ENCODE data around the gene TRIM69.

DNA sequence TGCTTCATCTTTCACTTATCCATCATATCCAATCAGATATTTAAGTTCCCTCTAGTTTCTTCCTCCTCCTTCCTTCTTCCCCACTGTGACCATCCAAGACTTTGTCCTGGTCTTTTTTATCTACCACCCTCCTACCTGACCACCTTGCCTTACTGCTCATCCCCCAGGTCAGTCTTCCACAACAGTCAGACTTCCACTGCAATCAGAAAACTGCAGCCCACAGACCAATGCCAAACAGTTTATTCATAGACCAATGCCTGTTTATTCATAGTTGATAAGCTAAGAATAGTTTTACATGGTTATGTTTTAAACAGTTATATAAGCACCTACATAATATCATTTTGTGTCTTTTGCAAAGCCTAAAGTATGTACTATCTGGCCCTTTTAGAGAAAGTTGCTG lies 65.5 kb downstream of the TRIM69 start:
- no peak for TF ChIP-seq POLR2AphosphoS5 (IDR thresholded peaks at IDR 0.05; ENCODE audit: low read depth, low read length)
- TF ChIP-seq, protein P1, sequence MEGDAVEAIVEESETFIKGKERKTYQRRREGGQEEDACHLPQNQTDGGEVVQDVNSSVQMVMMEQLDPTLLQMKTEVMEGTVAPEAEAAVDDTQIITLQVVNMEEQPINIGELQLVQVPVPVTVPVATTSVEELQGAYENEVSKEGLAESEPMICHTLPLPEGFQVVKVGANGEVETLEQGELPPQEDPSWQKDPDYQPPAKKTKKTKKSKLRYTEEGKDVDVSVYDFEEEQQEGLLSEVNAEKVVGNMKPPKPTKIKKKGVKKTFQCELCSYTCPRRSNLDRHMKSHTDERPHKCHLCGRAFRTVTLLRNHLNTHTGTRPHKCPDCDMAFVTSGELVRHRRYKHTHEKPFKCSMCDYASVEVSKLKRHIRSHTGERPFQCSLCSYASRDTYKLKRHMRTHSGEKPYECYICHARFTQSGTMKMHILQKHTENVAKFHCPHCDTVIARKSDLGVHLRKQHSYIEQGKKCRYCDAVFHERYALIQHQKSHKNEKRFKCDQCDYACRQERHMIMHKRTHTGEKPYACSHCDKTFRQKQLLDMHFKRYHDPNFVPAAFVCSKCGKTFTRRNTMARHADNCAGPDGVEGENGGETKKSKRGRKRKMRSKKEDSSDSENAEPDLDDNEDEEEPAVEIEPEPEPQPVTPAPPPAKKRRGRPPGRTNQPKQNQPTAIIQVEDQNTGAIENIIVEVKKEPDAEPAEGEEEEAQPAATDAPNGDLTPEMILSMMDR (IDR thresholded peaks at IDR 0.05), result no peak
- TF ChIP-seq, protein P2, sequence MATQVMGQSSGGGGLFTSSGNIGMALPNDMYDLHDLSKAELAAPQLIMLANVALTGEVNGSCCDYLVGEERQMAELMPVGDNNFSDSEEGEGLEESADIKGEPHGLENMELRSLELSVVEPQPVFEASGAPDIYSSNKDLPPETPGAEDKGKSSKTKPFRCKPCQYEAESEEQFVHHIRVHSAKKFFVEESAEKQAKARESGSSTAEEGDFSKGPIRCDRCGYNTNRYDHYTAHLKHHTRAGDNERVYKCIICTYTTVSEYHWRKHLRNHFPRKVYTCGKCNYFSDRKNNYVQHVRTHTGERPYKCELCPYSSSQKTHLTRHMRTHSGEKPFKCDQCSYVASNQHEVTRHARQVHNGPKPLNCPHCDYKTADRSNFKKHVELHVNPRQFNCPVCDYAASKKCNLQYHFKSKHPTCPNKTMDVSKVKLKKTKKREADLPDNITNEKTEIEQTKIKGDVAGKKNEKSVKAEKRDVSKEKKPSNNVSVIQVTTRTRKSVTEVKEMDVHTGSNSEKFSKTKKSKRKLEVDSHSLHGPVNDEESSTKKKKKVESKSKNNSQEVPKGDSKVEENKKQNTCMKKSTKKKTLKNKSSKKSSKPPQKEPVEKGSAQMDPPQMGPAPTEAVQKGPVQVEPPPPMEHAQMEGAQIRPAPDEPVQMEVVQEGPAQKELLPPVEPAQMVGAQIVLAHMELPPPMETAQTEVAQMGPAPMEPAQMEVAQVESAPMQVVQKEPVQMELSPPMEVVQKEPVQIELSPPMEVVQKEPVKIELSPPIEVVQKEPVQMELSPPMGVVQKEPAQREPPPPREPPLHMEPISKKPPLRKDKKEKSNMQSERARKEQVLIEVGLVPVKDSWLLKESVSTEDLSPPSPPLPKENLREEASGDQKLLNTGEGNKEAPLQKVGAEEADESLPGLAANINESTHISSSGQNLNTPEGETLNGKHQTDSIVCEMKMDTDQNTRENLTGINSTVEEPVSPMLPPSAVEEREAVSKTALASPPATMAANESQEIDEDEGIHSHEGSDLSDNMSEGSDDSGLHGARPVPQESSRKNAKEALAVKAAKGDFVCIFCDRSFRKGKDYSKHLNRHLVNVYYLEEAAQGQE (IDR thresholded peaks at IDR 0.05; ENCODE audit: insufficient read depth in 1 of 2, low read depth in 2 of 2, low read length in 1 of 2), result no peak
